Naive thymus-derived CD4-positive, alpha-beta T cell (primary cell): Measurements from ENCODE around the gene VWA7. TPM values are rescaled to one million over a fixed set of nuclear protein-coding genes. Genes with fewer than 3 reads are reported as not detected.

Experiments used
- ATAC-seq: fragments of 150-1000 bp; cut with Tn5 transposase; 2 replicates; pipeline ENCODE4 v1.10.0; 2021; ENCODE audit warnings: mild to moderate bottlenecking, moderate library complexity
- CTCF ChIA-PET: fragments of 350-600 bp; sonication (Branson Sonifier 250); formaldehyde crosslinking; loops from one replicate; lab custom pipeline; 2021; ENCODE audit warnings: antibody characterized with exemption; lab: Charles Lee
- POLR2A ChIA-PET: fragments of 350-600 bp; sonication (Branson Sonifier 250); formaldehyde crosslinking; loops from one replicate; lab custom pipeline; 2021; ENCODE audit warnings: antibody characterized with exemption, inconsistent platforms; lab: Charles Lee
- DNase-seq, 9 donors: peaks; one replicate each; pipeline versions ENCODE4 v3.0.0 to v3.0.0-alpha.2; 2020 to 2022; ENCODE audit warnings: mixed read lengths in 1 of 9
- H3K27ac ChIP-seq: one replicate; pipeline ENCODE4 v1.7.0; 2013; ENCODE audit warnings: mild to moderate bottlenecking, low read depth, low read length, moderate library complexity
- H3K27me3 ChIP-seq, 2 donors: one replicate each; pipeline ENCODE4 v1.7.0; 2013; ENCODE audit warnings: low read length in 2 of 2, mild to moderate bottlenecking in 2 of 2, moderate library complexity in 2 of 2; ENCODE audit not compliant: control insufficient read depth in 2 of 2, insufficient read depth in 2 of 2
- H3K36me3 ChIP-seq, 3 experiments: 1 replicate in 2 of 3; 2 replicates in 1 of 3; pipeline ENCODE4 v1.7.0; 2013; ENCODE audit warnings: low read length in 3 of 3, mild to moderate bottlenecking in 3 of 3, moderate library complexity in 1 of 3; ENCODE audit not compliant: insufficient read depth in 3 of 3, control insufficient read depth in 2 of 3
- H3K4me1 ChIP-seq, 2 donors: one replicate each; pipeline ENCODE4 v1.7.0; 2013; ENCODE audit warnings: low read length in 2 of 2, mild to moderate bottlenecking in 2 of 2, moderate library complexity in 1 of 2; ENCODE audit not compliant: control insufficient read depth in 2 of 2, insufficient read depth in 2 of 2
- H3K4me3 ChIP-seq: 2 replicates; pipeline ENCODE4 v1.7.0; 2013; ENCODE audit warnings: mild to moderate bottlenecking, low read length
- H3K9me3 ChIP-seq, 3 experiments: 1 replicate in 2 of 3; 2 replicates in 1 of 3; pipeline ENCODE4 v1.7.0; 2013; ENCODE audit warnings: low read length in 3 of 3; ENCODE audit not compliant: control insufficient read depth in 2 of 3
- H3K27ac Mint-ChIP-seq, 9 donors: one replicate each; pipeline ENCODE4 v1.8.0; 2020 to 2022; ENCODE audit warnings: mixed read lengths in 9 of 9, mild to moderate bottlenecking in 8 of 9, moderate library complexity in 5 of 9, inconsistent platforms in 2 of 9
- H3K27me3 Mint-ChIP-seq, 5 donors: one replicate each; pipeline ENCODE4 v1.8.0; 2021 to 2022; ENCODE audit warnings: mixed read lengths in 5 of 5, mild to moderate bottlenecking in 1 of 5
- H3K36me3 Mint-ChIP-seq, 5 donors: one replicate each; pipeline ENCODE4 v1.8.0; 2020 to 2022; ENCODE audit warnings: mixed read lengths in 5 of 5, mild to moderate bottlenecking in 3 of 5, inconsistent platforms in 1 of 5
- H3K4me1 Mint-ChIP-seq, 7 donors: one replicate each; pipeline ENCODE4 v1.8.0; 2020 to 2022; ENCODE audit warnings: mixed read lengths in 7 of 7, mild to moderate bottlenecking in 3 of 7, inconsistent platforms in 1 of 7
- H3K4me3 Mint-ChIP-seq, 10 donors: one replicate each; pipeline ENCODE4 v1.8.0; 2020 to 2022; ENCODE audit warnings: mild to moderate bottlenecking in 10 of 10, mixed read lengths in 10 of 10, moderate library complexity in 6 of 10, inconsistent platforms in 2 of 10
- H3K9me3 Mint-ChIP-seq, 11 donors: one replicate each; pipeline ENCODE4 v1.8.0; 2020 to 2022; ENCODE audit warnings: mixed read lengths in 11 of 11, mild to moderate bottlenecking in 4 of 11, inconsistent platforms in 1 of 11, moderate library complexity in 1 of 11
- intact Hi-C, 2 donors: fragments of 100-400 bp; cut with micrococcal nuclease; formaldehyde crosslinking; loops; one replicate each; pipeline ENCODE4 v1.15.1; 2023
- polyA plus RNA-seq, 2 donors: library from polyadenylated mRNA; unstranded; fragments of 300-500 nt; fragmentation: Illumina TruSeq; gene quantifications; one replicate each; pipeline ENCODE4 v1.2.3, GENCODE V29; 2021
- total RNA-seq, 6 experiments: library from RNA in 5 of 6; stranded (reverse) in 5 of 6; gene quantifications; 1 replicate in 5 of 6; 2 replicates in 1 of 6; pipeline ENCODE4 v1.2.3 and lab custom pipeline; 2021 to 2026

VWA7 gene
- total and polyA plus RNA-seq, 7 experiments from 2014 or later, result 0.53 to 4.5 (median 1.1) TPM; not detected in 2

- Mint-ChIP-seq H3K27me3 (no peaks in the 10 kb centered on the region), H3K36me3 (peaks cover 0 to 44% (median 8%) of the 10 kb centered on the region in 5 donors), H3K4me3 (peak overlapping the region; percentile 86 to 100 (median 96)), H3K9me3 (peaks cover 0 to 4% (median 0%) of the 10 kb centered on the region in 11 donors), H3K4me1 (peaks cover 32 to 78% (median 65%) of the 10 kb centered on the region in 7 donors), H3K27ac (peak overlapping the region; percentile 70 to 94 (median 90))
- DNase-seq, result peak in 2 of 9 donors; percentile 50 to 63
- H3K27me3 ChIP-seq, result no peaks in the 10 kb centered on the region
- H3K36me3 ChIP-seq, result peaks cover 5 to 25% (median 13%) of the 10 kb centered on the region in 3 experiments
- intact Hi-C loops, result loop anchor here (1.0 to 10.0 kb wide), 9 partner anchors 53 to 1470 kb away; partner anchors contain the start of genes AGPAT1 (in 1 of the 2), DXO (in 1 of the 2), HSD17B8 (in 1 of the 2) and LY6G5C (in 1 of the 2)
- ChIA-PET CTCF (interaction anchor here (0.8 to 1.3 kb wide), 3 partner anchors 8 to 95 kb away, joined by 3 to 4 read pairs (median 3); partner anchors contain the start of gene VWA7), POLR2A (interaction anchor here (0.5 to 2.0 kb wide), 7 partner anchors 41 to 414 kb away, joined by 3 to 8 read pairs (median 3); partner anchors contain the start of gene VARS1)
- peaks cover 41 to 48% of the 10 kb centered on the region in 2 donors for H3K4me1 ChIP-seq
- H3K4me3 ChIP-seq, result peak overlapping the region; percentile 94
- ATAC-seq, result peak; percentile 54
- H3K27ac ChIP-seq, result peak overlapping the region; percentile 83
- H3K9me3 ChIP-seq, result no peaks in the 10 kb centered on the region
These were observed 42.2 kb downstream of the VWA7 start for GRCh38 chr6:31734821-31735406.

GRCh38 chr6:31734247-31734820 is 42.8 kb downstream of the VWA7 start:
- H3K27me3 ChIP-seq, result no peaks in the 10 kb centered on the region
- H3K27ac ChIP-seq, result peak overlapping the region; percentile 83
- intact Hi-C loops, result loop anchor here (1.0 to 10.0 kb wide), 3 partner anchors 96 to 1470 kb away; partner anchors contain the start of genes DXO (in 1 of the 2), HSD17B8 (in 1 of the 2), RING1 (in 1 of the 2) and RXRB (in 1 of the 2)
- peaks cover 0 to 3% (median 0%) of the 10 kb centered on the region in 11 donors for H3K9me3 Mint-ChIP-seq
- peak overlapping the region; percentile 86 to 100 (median 96) for H3K4me3 Mint-ChIP-seq
- H3K9me3 ChIP-seq, result no peaks in the 10 kb centered on the region
- H3K4me1 Mint-ChIP-seq, result peaks cover 27 to 75% (median 62%) of the 10 kb centered on the region in 7 donors
- H3K36me3 Mint-ChIP-seq, result peaks cover 0 to 44% (median 8%) of the 10 kb centered on the region in 5 donors
- ChIA-PET CTCF (interaction anchor here (1.0 to 1.4 kb wide), 2 partner anchors 9 to 96 kb away, joined by 3 read pairs; no protein-coding TSS in a partner anchor), POLR2A (interaction anchor here (0.5 to 2.0 kb wide), 5 partner anchors 62 to 414 kb away, joined by 3 to 8 read pairs (median 4); partner anchors contain the start of gene VARS1)
- DNase-seq (no peak), ATAC-seq (no peak)
- peaks cover 37 to 45% of the 10 kb centered on the region in 2 donors for H3K4me1 ChIP-seq
- H3K4me3 ChIP-seq, result peak overlapping the region; percentile 94
- peaks cover 5 to 25% (median 13%) of the 10 kb centered on the region in 3 experiments for H3K36me3 ChIP-seq
- peak overlapping the region; percentile 70 to 94 (median 90) for H3K27ac Mint-ChIP-seq
- no peaks in the 10 kb centered on the region for H3K27me3 Mint-ChIP-seq

GRCh38 chr6:31733734-31734133 is 43.4 kb downstream of the VWA7 start:
- Mint-ChIP-seq H3K36me3 (peaks cover 0 to 45% (median 8%) of the 10 kb centered on the region in 5 donors), H3K27me3 (no peaks in the 10 kb centered on the region)
- intact Hi-C loops, result loop anchor here (1.0 to 10.0 kb wide), 3 partner anchors 97 to 1471 kb away; partner anchors contain the start of genes DXO (in 1 of the 2), HSD17B8 (in 1 of the 2), RING1 (in 1 of the 2) and RXRB (in 1 of the 2)

GRCh38 chr6:31732029-31732428 is 45.1 kb downstream of the VWA7 start:
- Mint-ChIP-seq H3K36me3 (peaks cover 0 to 51% (median 8%) of the 10 kb centered on the region in 5 donors), H3K27ac (peak overlapping the region in 4 of 9 donors; percentile 28 to 59 (median 41)), H3K4me3 (peak overlapping the region in 2 of 10 donors; percentile 4 to 25), H3K4me1 (peaks cover 6 to 72% (median 55%) of the 10 kb centered on the region in 7 donors), H3K9me3 (peaks cover 0 to 3% (median 0%) of the 10 kb centered on the region in 11 donors), H3K27me3 (no peaks in the 10 kb centered on the region)
- no peak overlapping the region for H3K27ac ChIP-seq
- no peaks in the 10 kb centered on the region for H3K9me3 ChIP-seq
- DNase-seq (no peak), ATAC-seq (no peak)
- CTCF ChIA-PET, result interaction anchor here (0.7 to 1.0 kb wide), 2 partner anchors 28 to 51 kb away, joined by 3 read pairs; partner anchors contain the start of gene LY6G5C
- H3K36me3 ChIP-seq, result peaks cover 5 to 25% (median 13%) of the 10 kb centered on the region in 3 experiments
- POLR2A ChIA-PET, result interaction anchor here (0.7 to 4.6 kb wide), 6 partner anchors 27 to 99 kb away, joined by 3 to 33 read pairs (median 3); partner anchors contain the start of genes ABHD16A, HSPA1A and HSPA1L
- intact Hi-C loops, result loop anchor here (10.0 kb wide), 2 partner anchors 243 to 1473 kb away; partner anchors contain the start of genes DXO (in 1 of the 2), HSD17B8 (in 1 of the 2), RING1 (in 1 of the 2) and RXRB (in 1 of the 2)
- H3K4me3 ChIP-seq, result no peak overlapping the region
- H3K4me1 ChIP-seq, result peaks cover 28 to 29% of the 10 kb centered on the region in 2 donors
- no peaks in the 10 kb centered on the region for H3K27me3 ChIP-seq

More at GRCh38 chr6:31733734-31734133, 43.4 kb downstream of the VWA7 start:
- Histone ChIP-seq H3K36me3 (peaks cover 5 to 25% (median 13%) of the 10 kb centered on the region in 3 experiments), H3K4me1 (peaks cover 33 to 45% of the 10 kb centered on the region in 2 donors), H3K9me3 (no peaks in the 10 kb centered on the region), H3K4me3 (no peak overlapping the region), H3K27ac (peak overlapping the region; percentile 83), H3K27me3 (no peaks in the 10 kb centered on the region)
- no peak for ATAC-seq
- ChIA-PET POLR2A (no interaction called here), CTCF (interaction anchor here (1.4 kb wide), 1 partner anchor 8 kb away, joined by 3 read pairs; no protein-coding TSS in a partner anchor)
- no peak for DNase-seq
- Mint-ChIP-seq H3K9me3 (peaks cover 0 to 3% (median 0%) of the 10 kb centered on the region in 11 donors), H3K27ac (peak overlapping the region in 6 of 9 donors; percentile 79 to 94 (median 89)), H3K4me3 (peak overlapping the region in 9 of 10 donors; percentile 54 to 100 (median 96)), H3K4me1 (peaks cover 21 to 75% (median 60%) of the 10 kb centered on the region in 7 donors)

GRCh38 chr6:31730631-31731086 is 46.5 kb downstream of the VWA7 start:
- no peak for DNase-seq
- CTCF ChIA-PET, result interaction anchor here (0.7 to 4.2 kb wide), 12 partner anchors 8 to 116 kb away, joined by 3 to 30 read pairs (median 6); partner anchors contain the start of genes HSPA1B, LSM2, MSH5 and VARS1
- ATAC-seq, result no peak
- H3K4me1 ChIP-seq, result peaks cover 21 to 24% of the 10 kb centered on the region in 2 donors
- peak overlapping the region in 8 of 9 donors; percentile 30 to 90 (median 74) for H3K27ac Mint-ChIP-seq
- H3K36me3 Mint-ChIP-seq, result peaks cover 4 to 50% (median 8%) of the 10 kb centered on the region in 5 donors
- intact Hi-C loops, result loop anchor here (1.0 to 10.0 kb wide), 4 partner anchors 8 to 1474 kb away; partner anchors contain the start of genes DXO (in 1 of the 2), HSD17B8 (in 1 of the 2), RING1 (in 1 of the 2) and RXRB (in 1 of the 2)
- H3K36me3 ChIP-seq, result peaks cover 5 to 25% (median 13%) of the 10 kb centered on the region in 3 experiments
- H3K27me3 ChIP-seq, result no peaks in the 10 kb centered on the region
- H3K27ac ChIP-seq, result peak overlapping the region; percentile 65
- POLR2A ChIA-PET, result interaction anchor here (0.9 to 4.6 kb wide), 7 partner anchors 10 to 133 kb away, joined by 3 to 33 read pairs (median 3); partner anchors contain the start of genes HSPA1A, HSPA1B and HSPA1L
- no peaks in the 10 kb centered on the region for H3K9me3 ChIP-seq
- H3K4me3 ChIP-seq, result no peak overlapping the region
- H3K27me3 Mint-ChIP-seq, result no peaks in the 10 kb centered on the region
- H3K4me1 Mint-ChIP-seq, result peaks cover 16 to 73% (median 62%) of the 10 kb centered on the region in 7 donors
- peaks cover 0 to 3% (median 0%) of the 10 kb centered on the region in 11 donors for H3K9me3 Mint-ChIP-seq
- H3K4me3 Mint-ChIP-seq, result peak overlapping the region; percentile 83 to 100 (median 97)
